Measurements from ENCODE around the gene SERPIND1. TPM values are rescaled to one million over a fixed set of nuclear protein-coding genes. Genes with fewer than 3 reads are reported as not detected.

SERPIND1 gene
- total and polyA plus RNA-seq, 2 experiments from 2014 or later: not detected

- TF ChIP-seq JUNB (IDR thresholded peaks at IDR 0.05; ENCODE audit: unreplicated experiment) (no peak), ETS1 (IDR thresholded peaks at IDR 0.05) (no peak)
These were observed 40.4 kb downstream of the SERPIND1 start (continued) for GRCh38 chr22:20814221-20814808.

GRCh38 chr22:20815477-20816050 is 41.7 kb downstream of the SERPIND1 start:
- no peaks in the 10 kb centered on the region for H3K9me3 Mint-ChIP-seq
- no peak overlapping the region for H3K27ac ChIP-seq (ENCODE audit: low read depth)
- peak; percentile 16 for DNase-seq (ENCODE audit: low spot score)
- no peak for ATAC-seq
- H3K4me2 ChIP-seq: no peak overlapping the region
- no peaks in the 10 kb centered on the region for H3K79me2 ChIP-seq (replicated peaks; ENCODE audit: insufficient read depth)
- H3F3A ChIP-seq (replicated peaks; ENCODE audit: low read depth): no peaks in the 10 kb centered on the region
- no peaks in the 10 kb centered on the region for H4K20me1 ChIP-seq (replicated peaks; ENCODE audit: insufficient read depth)
- no peak overlapping the region for H3K27ac Mint-ChIP-seq
- H2AFZ ChIP-seq: no peak overlapping the region
- H3K36me3 ChIP-seq (ENCODE audit: insufficient read depth): peaks cover 3% of the 10 kb centered on the region; the same call in 1 of the 2 replicates
- H3K27me3 ChIP-seq (ENCODE audit: insufficient read depth): no peaks in the 10 kb centered on the region
- no peak overlapping the region for H3K4me3 ChIP-seq
- H3K4me1 Mint-ChIP-seq: no peaks in the 10 kb centered on the region; the same call in 2 of the 3 replicates
- H3K4me1 ChIP-seq (ENCODE audit: insufficient read depth): no peaks in the 10 kb centered on the region
- H3K27me3 Mint-ChIP-seq (ENCODE audit: insufficient read depth, low read depth, poor library complexity): peaks cover 2% of the 10 kb centered on the region
- H3K9me2 ChIP-seq (ENCODE audit: insufficient read depth): no peaks in the 10 kb centered on the region
- H3K4me3 Mint-ChIP-seq: no peak overlapping the region
- H3K36me3 Mint-ChIP-seq (ENCODE audit: low read depth): peaks cover 11% of the 10 kb centered on the region; the same call in 2 of the 3 replicates
- TF ChIP-seq CREB1 (CRISPR knock-in tag; IDR thresholded peaks at IDR 0.05; ENCODE audit: low read depth): no peak
- TF ChIP-seq EZH2 (IDR thresholded peaks at IDR 0.05; ENCODE audit: low read depth, unreplicated experiment): no peak
- TF ChIP-seq ZNF114 (CRISPR knock-in tag; IDR thresholded peaks at IDR 0.05): no peak
- TF ChIP-seq NANOG (IDR thresholded peaks at IDR 0.05; ENCODE audit: borderline replicate concordance): no peak
- TF ChIP-seq POLR2AphosphoS5 (IDR thresholded peaks at IDR 0.05; ENCODE audit: low read depth): no peak
- no peak for TF ChIP-seq ZNF331 (CRISPR knock-in tag; IDR thresholded peaks at IDR 0.05; ENCODE audit: low read depth)
- no peak for TF ChIP-seq CTCF (conservative IDR thresholded peaks at IDR 0.05; ENCODE audit: low read depth in 2 of 2)
- no peak for TF ChIP-seq REST (IDR thresholded peaks at IDR 0.05; ENCODE audit: unreplicated experiment)
- no peak for TF ChIP-seq ETS1 (IDR thresholded peaks at IDR 0.05)
- no peak for TF ChIP-seq STAT1 (IDR thresholded peaks at IDR 0.05; ENCODE audit: unreplicated experiment)

All from GM23338 (cell line).